Epithelial cell of prostate (primary cell): ENCODE measurements around the gene FNDC11.

Source experiments
- DNase-seq: peaks from one replicate; pipeline ENCODE4 v3.0.0-alpha.2; 2011; ENCODE audit warnings: low read depth, low spot score
- H3K27ac ChIP-seq: fragments of 450-650 bp; 2 replicates; pipeline ENCODE4 v1.5.1; 2017; ENCODE audit warnings: mild to moderate bottlenecking

FNDC11 gene

GRCh38 chr20:63522981-63523611, 30.9 kb upstream of the FNDC11 start:
- DNase-seq = no peak
- no peak overlapping the region for H3K27ac ChIP-seq

- H3K27ac ChIP-seq = peak overlapping the region; percentile 41
- no peak for DNase-seq
Observed at GRCh38 chr20:63525185-63525584, 28.8 kb upstream of the FNDC11 start.

- DNase-seq = no peak
- H3K27ac ChIP-seq = peak overlapping the region; percentile 41
Observed at GRCh38 chr20:63525971-63526370, 28.0 kb upstream of the FNDC11 start.

GRCh38 chr20:63527184-63527583, 26.8 kb upstream of the FNDC11 start:
- DNase-seq = no peak
- no peak overlapping the region for H3K27ac ChIP-seq

- DNase-seq = no peak
Observed at GRCh38 chr20:63529180-63529860, 24.6 kb upstream of the FNDC11 start.

GRCh38 chr20:63529861-63530787, 23.8 kb upstream of the FNDC11 start:
- H3K27ac ChIP-seq = no peak overlapping the region
- DNase-seq = no peak

More at GRCh38 chr20:63529180-63529860, 24.6 kb upstream of the FNDC11 start:
- no peak overlapping the region for H3K27ac ChIP-seq

- no peak for DNase-seq
Observed at GRCh38 chr20:63530788-63531160, 23.2 kb upstream of the FNDC11 start.

GRCh38 chr20:63531686-63532448, 22.1 kb upstream of the FNDC11 start:
- H3K27ac ChIP-seq = no peak overlapping the region
- no peak for DNase-seq

More at GRCh38 chr20:63530788-63531160, 23.2 kb upstream of the FNDC11 start:
- no peak overlapping the region for H3K27ac ChIP-seq

- DNase-seq = no peak
- H3K27ac ChIP-seq = no peak overlapping the region
Observed at GRCh38 chr20:63532449-63532971, 21.4 kb upstream of the FNDC11 start.

- no peak for DNase-seq
Observed at GRCh38 chr20:63533388-63533787, 20.6 kb upstream of the FNDC11 start.

GRCh38 chr20:63533871-63534393, 20.0 kb upstream of the FNDC11 start:
- peak overlapping the region; percentile 76 for H3K27ac ChIP-seq
- no peak for DNase-seq

More at GRCh38 chr20:63533388-63533787, 20.6 kb upstream of the FNDC11 start:
- H3K27ac ChIP-seq = peak overlapping the region; percentile 76

GRCh38 chr20:63534427-63534830, 19.5 kb upstream of the FNDC11 start:
- peak overlapping the region; percentile 76 for H3K27ac ChIP-seq
- no peak for DNase-seq

GRCh38 chr20:63534831-63535651, 18.9 kb upstream of the FNDC11 start:
- DNase-seq = no peak
- H3K27ac ChIP-seq = peak overlapping the region; percentile 76

- H3K27ac ChIP-seq = peak overlapping the region; percentile 82
- no peak for DNase-seq
Observed at GRCh38 chr20:63536241-63536977, 17.6 kb upstream of the FNDC11 start.

- no peak for DNase-seq
- H3K27ac ChIP-seq = peak within 1 kb of the TSS; percentile 82
Observed at GRCh38 chr20:63536997-63537524, 16.9 kb upstream of the FNDC11 start, which contains the start of gene PTK6. Gene PTK6, minus strand, starts transcription at chr20:63537376. Its CDS starts 62 bp downstream, at chr20:63537314.

- peak overlapping the region; percentile 82 for H3K27ac ChIP-seq
Observed at GRCh38 chr20:63537525-63538203, 16.3 kb upstream of the FNDC11 start.

More at GRCh38 chr20:63537525-63538203, 16.3 kb upstream of the FNDC11 start:
- DNase-seq = peak; percentile 77
